HepG2 (cell line): ENCODE measurements around the gene MSI2. TPM values are rescaled to one million over a fixed set of nuclear protein-coding genes. Genes with fewer than 3 reads are reported as not detected.

Experiments
- ATAC-seq: fragments of 200-7000 bp; cut with Tn5 transposase; 3 replicates; pipeline ENCODE4 v1.9.1; 2020; ENCODE audit warnings: mild to moderate bottlenecking, moderate library complexity
- BruUV-seq: library from RNA; stranded (reverse); fragments of 400-500 nt; replicated peaks from 2 replicates; lab custom pipeline; 2021; lab: Mats Ljungman, UMichigan
- CTCF ChIA-PET: fragments of 300-600 bp; formaldehyde crosslinking; extraction: SDS; loops from one replicate; lab custom pipeline; 2021; ENCODE audit warnings: low total read pairs, inconsistent platforms, low intra/inter-chr PET ratio; lab: Yijun Ruan, JAX
- POLR2A ChIA-PET: fragments of 350-600 bp; sonication (Branson Sonifier 250); formaldehyde crosslinking; loops from one replicate; lab custom pipeline; 2020; ENCODE audit warnings: antibody characterized with exemption, inconsistent platforms; lab: Yijun Ruan, JAX
- DNase-seq: peaks from one replicate; pipeline ENCODE4 v3.0.0-alpha.2; 2015; ENCODE audit warnings: low spot score
- FAIRE-seq: peaks from 3 replicates; lab custom pipeline; 2011; peaks lifted over from hg19 to GRCh38; lab: Jason Lieb, UNC
- H2AFZ ChIP-seq: one replicate; pipeline ENCODE4 v1.6.1; 2011; ENCODE audit warnings: low read length, inconsistent platforms
- H3K27ac ChIP-seq: fragments of 300-600 bp; 3 replicates; pipeline ENCODE4 v1.8.0; 2011; ENCODE audit warnings: mixed run types, mild to moderate bottlenecking, mixed read lengths, low read length, inconsistent platforms; ENCODE audit not compliant: insufficient read depth; ENCODE audit errors: extremely low read length
- H3K27me3 ChIP-seq, 2 experiments: fragments of 200-600 bp in 1 of 2; 2 replicates in 1 of 2; 3 replicates in 1 of 2; pipeline versions ENCODE4 v1.6.0 to v1.8.0; 2011; ENCODE audit warnings: low read length in 2 of 2, mild to moderate bottlenecking in 2 of 2, moderate library complexity in 2 of 2, inconsistent platforms in 1 of 2; ENCODE audit not compliant: insufficient read depth in 2 of 2, control insufficient read depth in 1 of 2
- H3K36me3 ChIP-seq, 2 experiments: fragments of 200-600 bp in 1 of 2; replicated peaks in 1 of 2; 2 replicates in 1 of 2; 3 replicates in 1 of 2; pipeline versions ENCODE4 v1.5.1 to v1.8.0; 2011; ENCODE audit warnings: low read length in 2 of 2, inconsistent platforms in 1 of 2; ENCODE audit not compliant: insufficient read depth in 2 of 2, control insufficient read depth in 1 of 2
- H3K4me1 ChIP-seq: 2 replicates; pipeline ENCODE4 v1.5.1; 2012; ENCODE audit warnings: low read length, inconsistent platforms; ENCODE audit not compliant: insufficient read depth
- H3K4me2 ChIP-seq: 2 replicates; pipeline ENCODE4 v1.6.0; 2011; ENCODE audit warnings: low read depth, low read length, inconsistent platforms
- H3K4me3 ChIP-seq, 3 experiments: fragments of 200-600 bp in 1 of 3; sonication (generic), shearing (Covaris generic) in 1 of 3; replicated peaks in 1 of 3; 2 replicates each; pipeline ENCODE4 v1.5.1; 2011 to 2016; ENCODE audit warnings: low read length in 3 of 3, inconsistent platforms in 2 of 3, low read depth in 2 of 3, mild to moderate bottlenecking in 2 of 3, control low read depth in 1 of 3, mixed read lengths in 1 of 3; ENCODE audit not compliant: insufficient read depth in 1 of 3
- H3K79me2 ChIP-seq: one replicate; pipeline ENCODE4 v1.6.1; 2011; ENCODE audit warnings: low read length, inconsistent platforms; ENCODE audit not compliant: insufficient read depth
- H3K9ac ChIP-seq: 2 replicates; pipeline ENCODE4 v1.6.0; 2011; ENCODE audit warnings: mild to moderate bottlenecking, low read depth, low read length, inconsistent platforms; ENCODE audit not compliant: insufficient read depth
- H3K9me3 ChIP-seq: 2 replicates; pipeline ENCODE4 v1.5.1; 2012; ENCODE audit warnings: mild to moderate bottlenecking, low read length
- H4K20me1 ChIP-seq: 2 replicates; pipeline ENCODE4 v1.6.0; 2011; ENCODE audit warnings: inconsistent platforms, mild to moderate bottlenecking, low read length, moderate library complexity; ENCODE audit not compliant: insufficient read depth
- BRD4 ChIP-seq: sonication (generic); formaldehyde crosslinking; IDR thresholded peaks from 2 replicates; pipeline ENCODE4 v1.4.0; 2020; ENCODE audit warnings: missing genetic modification reagents
- CREM ChIP-seq, 2 experiments: sonication (generic) in 1 of 2; formaldehyde crosslinking in 1 of 2; IDR thresholded peaks; 2 replicates each; pipeline versions ENCODE4 v1.4.0 to v1.6.1; 2016 to 2020; ENCODE audit warnings: antibody characterized with exemption in 1 of 2, mild to moderate bottlenecking in 1 of 2, missing genetic modification reagents in 1 of 2
- FOSL2 ChIP-seq: sonication (generic); formaldehyde crosslinking; IDR thresholded peaks from 2 replicates; pipeline ENCODE4 v1.4.0; 2020; ENCODE audit warnings: missing genetic modification reagents
- FOXK1 ChIP-seq: sonication (generic); formaldehyde crosslinking; IDR thresholded peaks from 2 replicates; pipeline ENCODE4 v1.4.0; 2020; ENCODE audit warnings: low read depth, missing genetic modification reagents, borderline replicate concordance
- HOMEZ ChIP-seq: IDR thresholded peaks from 2 replicates; pipeline ENCODE4 v1.6.1; 2016; ENCODE audit warnings: low read depth
- ISX ChIP-seq: sonication (generic); formaldehyde crosslinking; conservative IDR thresholded peaks from 2 replicates; pipeline ENCODE4 v1.5.0; 2020; ENCODE audit warnings: missing genetic modification reagents
- RBM22 ChIP-seq: fragments of 200-400 bp; formaldehyde crosslinking; optimal IDR thresholded peaks from 2 replicates; pipeline ENCODE3; 2017; ENCODE audit warnings: mild to moderate bottlenecking, low read length, moderate library complexity
- SETDB1 ChIP-seq: sonication (generic); formaldehyde crosslinking; IDR thresholded peaks from 2 replicates; pipeline ENCODE4 v1.5.1; 2020; ENCODE audit warnings: missing genetic modification reagents, mild to moderate bottlenecking, borderline replicate concordance
- ZMYM2 ChIP-seq: sonication (generic); formaldehyde crosslinking; IDR thresholded peaks from 2 replicates; pipeline ENCODE4 v1.8.0; 2022; ENCODE audit warnings: mild to moderate bottlenecking, missing genetic modification reagents
- ZNF678 ChIP-seq: sonication (generic); formaldehyde crosslinking; IDR thresholded peaks from 2 replicates; pipeline ENCODE4 v1.4.0; 2020; ENCODE audit warnings: mild to moderate bottlenecking, missing genetic modification reagents
- ZSCAN25 ChIP-seq: sonication (generic); formaldehyde crosslinking; IDR thresholded peaks from 2 replicates; pipeline ENCODE4 v1.8.0; 2022; ENCODE audit warnings: mild to moderate bottlenecking, missing genetic modification reagents
- WGBS: methylation state at CpG from one replicate; pipeline ENCODE4 v1.1.6; 2017; ENCODE audit warnings: low lambda C conversion rate; 5-methylcytosine and 5-hydroxymethylcytosine counted together
- in situ Hi-C: cut with HindIII; loops from 2 replicates; pipeline ENCODE4 v1.10.0; 2017; ENCODE audit warnings: low pct_unique_long_range_greater_than_20kb; ENCODE audit not compliant: extremely low pct_ligation_motif_present
- intact Hi-C: fragments of 100-400 bp; cut with micrococcal nuclease; formaldehyde crosslinking; loops from one replicate; pipeline ENCODE4 v1.10.0; 2022; ENCODE audit not compliant: unreplicated experiment
- polyA plus RNA-seq, 8 experiments: library from polyadenylated mRNA; depleted of rRNA in 3 of 8; stranded (reverse) in 7 of 8; unstranded in 1 of 8; fragments of >200 nt; fragmentation: Illumina TruSeq in 4 of 8; extraction: Trizol in 4 of 8; gene quantifications; 2 replicates each; pipeline versions ENCODE4 v1.2.1 to v1.2.3, GENCODE V29; 2011 to 2016; ENCODE audit warnings: low read depth in 4 of 8, missing spikeins in 1 of 8, mixed read lengths in 1 of 8; ENCODE audit not compliant: insufficient read depth in 1 of 8
- total RNA-seq, 5 experiments: library from RNA; depleted of rRNA; stranded (reverse); fragments of >200 nt; fragmentation: Illumina TruSeq; extraction: Trizol; gene quantifications; 2 replicates each; pipeline ENCODE4 v1.2.3, GENCODE V29; 2016; ENCODE audit warnings: low read depth in 1 of 5

MSI2 gene
- total and polyA plus RNA-seq, 2 of the 13 experiments (the other 11 are each of a cell fraction or from before 2014, with no cell fraction given) = 77.5 to 78.4 TPM

- WGBS = 83% methylated on average over 3 of the region's 3 CpGs
- ATAC-seq (peak; percentile 16; the same call in 2 of the 3 replicates), DNase-seq (no peak), FAIRE-seq (no peak)
- ChIA-PET POLR2A (interaction anchor here (0.8 to 1.5 kb wide), 3 partner anchors 28 to 89 kb away, joined by 3 to 8 read pairs (median 3); partner anchors contain the start of gene MSI2), CTCF (no interaction called here)
- no peak overlapping the region for H2AFZ ChIP-seq
- peaks cover 16% of the 10 kb centered on the region; the same call in 1 of the 2 replicates for H4K20me1 ChIP-seq
- in situ Hi-C loops (no loop called here), intact Hi-C loops (loop anchor here (10.0 kb wide), 1 partner anchor 120 kb away; no protein-coding TSS in a partner anchor)
- no peak overlapping the region for H3K9ac ChIP-seq
- H3K4me2 ChIP-seq = peak overlapping the region; percentile 46
- H3K27ac ChIP-seq = peak overlapping the region; percentile 54
- no peaks in the 10 kb centered on the region for H3K9me3 ChIP-seq
- no TSS peak for BruUV-seq
- H3K27me3 ChIP-seq = no peaks in the 10 kb centered on the region
- H3K79me2 ChIP-seq = peaks cover 69% of the 10 kb centered on the region
- TF ChIP-seq RBM22 (peak; percentile 80), ZSCAN25 (peak; percentile 7; the same call in 1 of the 2 replicates), ZNF678 (no peak)
- no peak overlapping the region for H3K4me3 ChIP-seq
- H3K4me1 ChIP-seq = peaks cover 58% of the 10 kb centered on the region
- H3K36me3 ChIP-seq = peaks cover 20 to 56% of the 10 kb centered on the region in 2 experiments
Measured at GRCh38 chr17:57284583-57284982, 28.3 kb downstream of the MSI2 start.

DNA sequence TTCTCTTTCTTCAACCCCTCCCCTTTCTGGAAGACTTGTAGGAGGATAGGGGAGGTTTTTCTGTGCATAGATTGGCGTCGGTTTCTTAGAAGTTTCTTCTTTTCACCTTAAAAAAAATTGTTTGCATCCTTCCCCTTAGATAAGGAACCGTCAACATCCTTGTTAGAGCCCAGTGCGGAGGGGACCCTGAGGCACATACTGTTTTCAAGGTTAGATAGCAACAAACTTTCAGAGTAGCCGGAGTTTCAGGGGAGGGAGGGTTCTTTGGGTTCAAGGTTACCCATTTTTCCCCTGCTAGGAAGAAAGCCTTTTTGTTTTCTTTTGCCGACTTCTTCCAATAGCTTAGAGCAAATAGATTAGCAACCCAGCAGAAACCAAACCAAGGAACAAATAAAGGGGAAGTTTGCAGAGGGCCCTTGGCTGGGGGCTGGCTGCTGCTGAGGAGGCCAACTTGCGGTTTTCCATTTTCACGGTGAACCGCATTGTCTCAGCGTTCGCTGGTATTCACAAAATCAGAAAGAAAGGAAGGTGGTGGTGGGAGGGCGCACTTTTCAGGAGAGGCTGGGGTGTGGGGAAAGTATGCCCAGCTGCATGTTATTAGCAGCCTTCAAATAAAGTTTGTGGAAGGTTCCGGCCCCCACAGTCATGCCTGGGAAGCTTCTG lies 28.8 kb downstream of the MSI2 start:
- in situ Hi-C loops = no loop called here
- peaks cover 74% of the 10 kb centered on the region for H3K79me2 ChIP-seq
- CTCF ChIA-PET = no interaction called here
- peak; percentile 22; the same call in 1 of the 2 replicates for TF ChIP-seq FOXK1
- no peak for TF ChIP-seq ISX (CRISPR knock-in tag)
- no peak for TF ChIP-seq BRD4 (CRISPR knock-in tag)
- peak; percentile 38; the same call in 1 of the 2 replicates for TF ChIP-seq FOSL2 (CRISPR knock-in tag)
- peak; percentile 41; the same call in 1 of the 2 replicates for TF ChIP-seq CREM (IDR thresholded peaks at IDR 0.05)
- no peak for TF ChIP-seq CREM (CRISPR knock-in tag; IDR thresholded peaks at IDR 0.05)
- no peak for TF ChIP-seq SETDB1 (CRISPR knock-in tag)
- no peak for TF ChIP-seq ZMYM2
- TF ChIP-seq HOMEZ = 0 out of 2 replicates have a peak, but pooled peaks have one; percentile 44

More for the DNA sequence above, 28.8 kb downstream of the MSI2 start:
- H3K36me3 ChIP-seq = peaks cover 21 to 55% of the 10 kb centered on the region in 2 experiments
- no TSS peak for BruUV-seq
- POLR2A ChIA-PET = interaction anchor here (0.8 to 1.5 kb wide), 3 partner anchors 29 to 88 kb away, joined by 3 to 8 read pairs (median 3); partner anchors contain the start of gene MSI2
- no peaks in the 10 kb centered on the region for H3K9me3 ChIP-seq
- H2AFZ ChIP-seq = no peak overlapping the region
- WGBS = 26% methylated on average over 12 of the region's 13 CpGs
- intact Hi-C loops = loop anchor here (10.0 kb wide), 1 partner anchor 120 kb away; no protein-coding TSS in a partner anchor
- H3K4me2 ChIP-seq = peak overlapping the region; percentile 46
- ATAC-seq = peak; percentile 49
- H3K4me3 ChIP-seq = peak overlapping the region in 1 of 3 experiments; percentile 30; a peak in 1 of 6 replicates
- peaks cover 58% of the 10 kb centered on the region for H3K4me1 ChIP-seq
- no peak overlapping the region for H3K9ac ChIP-seq
- peak overlapping the region; percentile 54 for H3K27ac ChIP-seq
- peak; percentile 94 for FAIRE-seq
- H4K20me1 ChIP-seq = peaks cover 16% of the 10 kb centered on the region; the same call in 1 of the 2 replicates
- DNase-seq = peak; percentile 65
- no peaks in the 10 kb centered on the region for H3K27me3 ChIP-seq
